SK-N-SH treated with all-trans-retinoic acid at 6 μM for 48 hours (cell line): Measurements from ENCODE around the gene ARSJ.

Source experiments
- ATAC-seq: fragments of 200-7000 bp; cut with Tn5 transposase; 3 replicates; pipeline ENCODE4 v1.9.1; 2020; ENCODE audit warnings: mild to moderate bottlenecking, moderate library complexity
- BACH2 ChIP-seq: fragments of 250-450 bp; sonication (Bioruptor Pico); IDR thresholded peaks from 2 replicates; pipeline ENCODE4 v1.9.0; 2021; ENCODE audit warnings: mild to moderate bottlenecking, borderline replicate concordance
- CSDC2 ChIP-seq: fragments of 250-450 bp; sonication (Bioruptor Pico); IDR thresholded peaks from 2 replicates; pipeline ENCODE4 v1.5.0; 2020; ENCODE audit warnings: mild to moderate bottlenecking, moderate library complexity
- ESRRG ChIP-seq: fragments of 250-450 bp; sonication (Bioruptor Pico); IDR thresholded peaks from 2 replicates; pipeline ENCODE4 v1.6.1; 2021; ENCODE audit warnings: mild to moderate bottlenecking
- ISL1 ChIP-seq: fragments of 250-450 bp; sonication (Bioruptor Pico); IDR thresholded peaks from 2 replicates; pipeline ENCODE4 v2.1.2; 2022; ENCODE audit warnings: mild to moderate bottlenecking, moderate library complexity
- OSR1 ChIP-seq: fragments of 250-450 bp; sonication (Bioruptor Pico); IDR thresholded peaks from 2 replicates; pipeline ENCODE4 v1.8.0; 2022; ENCODE audit warnings: moderate library complexity, mild to moderate bottlenecking, inconsistent platforms
- PPARA ChIP-seq: fragments of 250-450 bp; sonication (Bioruptor Pico); IDR thresholded peaks from 2 replicates; pipeline ENCODE4 v1.5.0; 2020; ENCODE audit warnings: mild to moderate bottlenecking, borderline replicate concordance
- RARB ChIP-seq: fragments of 250-450 bp; sonication (Bioruptor Pico); IDR thresholded peaks from 2 replicates; pipeline ENCODE4 v1.8.0; 2021; ENCODE audit warnings: mild to moderate bottlenecking, moderate library complexity
- SNAI2 ChIP-seq: fragments of 250-450 bp; sonication (Bioruptor Pico); IDR thresholded peaks from 2 replicates; pipeline ENCODE4 v1.5.0; 2020; ENCODE audit warnings: mild to moderate bottlenecking, moderate library complexity
- TCF4 ChIP-seq: fragments of 250-450 bp; sonication (Bioruptor Pico); IDR thresholded peaks from 2 replicates; pipeline ENCODE4 v1.8.0; 2021; ENCODE audit warnings: mild to moderate bottlenecking, moderate library complexity, borderline replicate concordance
- ZC3H10 ChIP-seq: fragments of 250-450 bp; sonication (Bioruptor Pico); IDR thresholded peaks from 2 replicates; pipeline ENCODE4 v1.5.1; 2021; ENCODE audit warnings: mild to moderate bottlenecking, moderate library complexity
- ZFP3 ChIP-seq: fragments of 250-450 bp; sonication (Bioruptor Pico); IDR thresholded peaks from 2 replicates; pipeline ENCODE4 v1.5.0; 2020; ENCODE audit warnings: mild to moderate bottlenecking, moderate library complexity
- ZFP30 ChIP-seq: fragments of 450-650 bp; formaldehyde crosslinking; IDR thresholded peaks from 2 replicates; pipeline ENCODE4 v1.5.0; 2022; ENCODE audit warnings: mild to moderate bottlenecking, moderate library complexity
- ZNF565 ChIP-seq: fragments of 450-650 bp; formaldehyde crosslinking; conservative IDR thresholded peaks from 2 replicates; pipeline ENCODE4 v1.5.0; 2020; ENCODE audit warnings: low read depth, mild to moderate bottlenecking, moderate library complexity
- ZNF70 ChIP-seq: fragments of 450-650 bp; formaldehyde crosslinking; IDR thresholded peaks from 2 replicates; pipeline ENCODE4 v1.5.0; 2020; ENCODE audit warnings: mild to moderate bottlenecking, moderate library complexity
- ZNF8 ChIP-seq: fragments of 450-650 bp; formaldehyde crosslinking; IDR thresholded peaks from 2 replicates; pipeline ENCODE4 v1.5.0; 2020; ENCODE audit warnings: mild to moderate bottlenecking, moderate library complexity
- TF ChIP-seq, protein P1 (sequence below): fragments of 250-450 bp; sonication (Bioruptor Pico); IDR thresholded peaks from 2 replicates; pipeline ENCODE4 v1.8.0; 2021; ENCODE audit warnings: low read depth, mild to moderate bottlenecking, moderate library complexity, borderline replicate concordance
- TF ChIP-seq, protein P2 (sequence below): fragments of 250-450 bp; sonication (Bioruptor Pico); IDR thresholded peaks from 2 replicates; pipeline ENCODE4 v1.5.0; 2020; ENCODE audit warnings: mild to moderate bottlenecking, moderate library complexity
- TF ChIP-seq, protein P3 (sequence below): fragments of 250-450 bp; sonication (Bioruptor Pico); IDR thresholded peaks from 2 replicates; pipeline ENCODE4 v1.5.1; 2021; ENCODE audit warnings: mild to moderate bottlenecking, moderate library complexity
- TF ChIP-seq, protein P4 (sequence below): fragments of 250-450 bp; sonication (Bioruptor Pico); IDR thresholded peaks from 2 replicates; pipeline ENCODE4 v1.5.1; 2020; ENCODE audit warnings: low read depth, mild to moderate bottlenecking, moderate library complexity
- TF ChIP-seq, protein P5 (sequence below): fragments of 250-450 bp; sonication (Bioruptor Pico); IDR thresholded peaks from 2 replicates; pipeline ENCODE4 v1.8.0; 2020; ENCODE audit warnings: mild to moderate bottlenecking, moderate library complexity, borderline replicate concordance

ARSJ gene

DNA sequence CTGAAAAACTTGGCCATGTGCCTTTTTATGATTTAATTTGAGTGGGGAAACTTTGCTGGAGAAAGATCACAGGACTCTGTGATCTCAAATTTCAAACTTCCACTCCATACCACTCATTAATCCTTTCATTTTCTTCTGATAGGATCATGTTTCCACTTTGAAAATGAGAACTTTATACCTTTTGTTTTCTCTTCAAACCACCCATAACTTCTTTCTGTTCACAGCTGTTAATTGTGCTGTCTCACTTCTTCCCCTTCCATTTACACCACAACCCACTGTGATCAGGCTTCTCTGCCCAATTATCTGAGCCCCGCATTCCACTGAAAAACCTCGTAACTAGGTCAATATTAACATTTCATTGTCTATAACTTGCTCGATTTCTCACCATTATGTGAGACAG lies 47.0 kb upstream of the ARSJ start:
- TF ChIP-seq ISL1 (CRISPR knock-in tag), result no peak
- no peak for TF ChIP-seq ZNF8 (CRISPR knock-in tag)
- TF ChIP-seq, protein P1, sequence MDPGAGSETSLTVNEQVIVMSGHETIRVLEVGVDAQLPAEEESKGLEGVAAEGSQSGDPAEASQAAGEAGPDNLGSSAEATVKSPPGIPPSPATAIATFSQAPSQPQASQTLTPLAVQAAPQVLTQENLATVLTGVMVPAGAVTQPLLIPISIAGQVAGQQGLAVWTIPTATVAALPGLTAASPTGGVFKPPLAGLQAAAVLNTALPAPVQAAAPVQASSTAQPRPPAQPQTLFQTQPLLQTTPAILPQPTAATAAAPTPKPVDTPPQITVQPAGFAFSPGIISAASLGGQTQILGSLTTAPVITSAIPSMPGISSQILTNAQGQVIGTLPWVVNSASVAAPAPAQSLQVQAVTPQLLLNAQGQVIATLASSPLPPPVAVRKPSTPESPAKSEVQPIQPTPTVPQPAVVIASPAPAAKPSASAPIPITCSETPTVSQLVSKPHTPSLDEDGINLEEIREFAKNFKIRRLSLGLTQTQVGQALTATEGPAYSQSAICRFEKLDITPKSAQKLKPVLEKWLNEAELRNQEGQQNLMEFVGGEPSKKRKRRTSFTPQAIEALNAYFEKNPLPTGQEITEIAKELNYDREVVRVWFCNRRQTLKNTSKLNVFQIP (CRISPR knock-in tag), result no peak
- TF ChIP-seq ESRRG, result no peak
- TF ChIP-seq, protein P2, sequence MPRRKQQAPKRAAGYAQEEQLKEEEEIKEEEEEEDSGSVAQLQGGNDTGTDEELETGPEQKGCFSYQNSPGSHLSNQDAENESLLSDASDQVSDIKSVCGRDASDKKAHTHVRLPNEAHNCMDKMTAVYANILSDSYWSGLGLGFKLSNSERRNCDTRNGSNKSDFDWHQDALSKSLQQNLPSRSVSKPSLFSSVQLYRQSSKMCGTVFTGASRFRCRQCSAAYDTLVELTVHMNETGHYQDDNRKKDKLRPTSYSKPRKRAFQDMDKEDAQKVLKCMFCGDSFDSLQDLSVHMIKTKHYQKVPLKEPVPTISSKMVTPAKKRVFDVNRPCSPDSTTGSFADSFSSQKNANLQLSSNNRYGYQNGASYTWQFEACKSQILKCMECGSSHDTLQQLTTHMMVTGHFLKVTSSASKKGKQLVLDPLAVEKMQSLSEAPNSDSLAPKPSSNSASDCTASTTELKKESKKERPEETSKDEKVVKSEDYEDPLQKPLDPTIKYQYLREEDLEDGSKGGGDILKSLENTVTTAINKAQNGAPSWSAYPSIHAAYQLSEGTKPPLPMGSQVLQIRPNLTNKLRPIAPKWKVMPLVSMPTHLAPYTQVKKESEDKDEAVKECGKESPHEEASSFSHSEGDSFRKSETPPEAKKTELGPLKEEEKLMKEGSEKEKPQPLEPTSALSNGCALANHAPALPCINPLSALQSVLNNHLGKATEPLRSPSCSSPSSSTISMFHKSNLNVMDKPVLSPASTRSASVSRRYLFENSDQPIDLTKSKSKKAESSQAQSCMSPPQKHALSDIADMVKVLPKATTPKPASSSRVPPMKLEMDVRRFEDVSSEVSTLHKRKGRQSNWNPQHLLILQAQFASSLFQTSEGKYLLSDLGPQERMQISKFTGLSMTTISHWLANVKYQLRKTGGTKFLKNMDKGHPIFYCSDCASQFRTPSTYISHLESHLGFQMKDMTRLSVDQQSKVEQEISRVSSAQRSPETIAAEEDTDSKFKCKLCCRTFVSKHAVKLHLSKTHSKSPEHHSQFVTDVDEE (CRISPR knock-in tag), result no peak
- TF ChIP-seq ZC3H10 (CRISPR knock-in tag), result 0 out of 2 replicates have a peak, but pooled peaks have one; percentile 9
- no peak for TF ChIP-seq OSR1 (CRISPR knock-in tag)
- no peak for TF ChIP-seq ZNF565 (CRISPR knock-in tag)
- ATAC-seq, result no peak; the same call in 2 of the 3 replicates

DNA sequence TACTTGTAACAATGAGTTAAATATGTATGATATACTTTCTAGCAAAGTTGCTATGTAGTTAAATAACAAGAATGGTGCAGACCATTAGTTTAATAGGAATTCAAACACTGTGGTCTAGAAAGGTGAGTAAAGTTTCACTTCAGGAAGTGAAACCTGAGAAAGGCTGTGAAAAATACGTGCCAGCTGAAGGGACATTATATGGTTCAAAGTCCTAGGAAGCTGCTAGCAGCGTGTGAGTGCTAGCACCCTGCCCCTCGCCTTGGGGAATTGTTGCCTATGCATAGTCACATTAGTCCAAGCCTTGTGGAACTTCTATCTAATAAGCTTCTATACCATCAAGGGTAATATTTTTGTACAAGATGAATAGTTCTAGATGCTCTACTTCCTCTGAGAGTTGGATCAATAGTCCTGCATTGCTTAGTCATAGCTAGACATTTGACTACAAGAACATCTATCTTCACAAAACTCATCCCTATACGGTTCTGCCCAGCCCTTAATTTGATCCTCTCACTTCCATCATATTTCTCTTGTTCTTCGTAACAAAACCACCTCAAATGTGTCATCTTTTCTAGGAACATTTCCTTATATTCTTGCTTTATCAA lies 45.8 kb upstream of the ARSJ start:
- no peak for ATAC-seq
- TF ChIP-seq BACH2 (CRISPR knock-in tag), result no peak
- TF ChIP-seq ISL1 (CRISPR knock-in tag), result no peak
- no peak for TF ChIP-seq OSR1 (CRISPR knock-in tag)
- no peak for TF ChIP-seq SNAI2 (CRISPR knock-in tag)
- no peak for TF ChIP-seq ZFP3
- no peak for TF ChIP-seq ZNF8 (CRISPR knock-in tag)
- TF ChIP-seq PPARA, result no peak
- no peak for TF ChIP-seq ZNF70 (CRISPR knock-in tag)
- TF ChIP-seq, protein P3, sequence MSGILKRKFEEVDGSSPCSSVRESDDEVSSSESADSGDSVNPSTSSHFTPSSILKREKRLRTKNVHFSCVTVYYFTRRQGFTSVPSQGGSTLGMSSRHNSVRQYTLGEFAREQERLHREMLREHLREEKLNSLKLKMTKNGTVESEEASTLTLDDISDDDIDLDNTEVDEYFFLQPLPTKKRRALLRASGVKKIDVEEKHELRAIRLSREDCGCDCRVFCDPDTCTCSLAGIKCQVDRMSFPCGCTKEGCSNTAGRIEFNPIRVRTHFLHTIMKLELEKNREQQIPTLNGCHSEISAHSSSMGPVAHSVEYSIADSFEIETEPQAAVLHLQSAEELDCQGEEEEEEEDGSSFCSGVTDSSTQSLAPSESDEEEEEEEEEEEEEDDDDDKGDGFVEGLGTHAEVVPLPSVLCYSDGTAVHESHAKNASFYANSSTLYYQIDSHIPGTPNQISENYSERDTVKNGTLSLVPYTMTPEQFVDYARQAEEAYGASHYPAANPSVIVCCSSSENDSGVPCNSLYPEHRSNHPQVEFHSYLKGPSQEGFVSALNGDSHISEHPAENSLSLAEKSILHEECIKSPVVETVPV, result no peak
- no peak for TF ChIP-seq ZNF565 (CRISPR knock-in tag)
- TF ChIP-seq ZFP30 (CRISPR knock-in tag), result no peak
- TF ChIP-seq, protein P4, sequence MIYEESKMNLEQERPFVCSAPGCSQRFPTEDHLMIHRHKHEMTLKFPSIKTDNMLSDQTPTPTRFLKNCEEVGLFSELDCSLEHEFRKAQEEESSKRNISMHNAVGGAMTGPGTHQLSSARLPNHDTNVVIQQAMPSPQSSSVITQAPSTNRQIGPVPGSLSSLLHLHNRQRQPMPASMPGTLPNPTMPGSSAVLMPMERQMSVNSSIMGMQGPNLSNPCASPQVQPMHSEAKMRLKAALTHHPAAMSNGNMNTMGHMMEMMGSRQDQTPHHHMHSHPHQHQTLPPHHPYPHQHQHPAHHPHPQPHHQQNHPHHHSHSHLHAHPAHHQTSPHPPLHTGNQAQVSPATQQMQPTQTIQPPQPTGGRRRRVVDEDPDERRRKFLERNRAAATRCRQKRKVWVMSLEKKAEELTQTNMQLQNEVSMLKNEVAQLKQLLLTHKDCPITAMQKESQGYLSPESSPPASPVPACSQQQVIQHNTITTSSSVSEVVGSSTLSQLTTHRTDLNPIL (CRISPR knock-in tag), result no peak
- TF ChIP-seq RARB (CRISPR knock-in tag), result no peak
- no peak for TF ChIP-seq ZC3H10 (CRISPR knock-in tag)
- TF ChIP-seq CSDC2 (CRISPR knock-in tag), result no peak
- no peak for TF ChIP-seq TCF4 (CRISPR knock-in tag)
- TF ChIP-seq, protein P5, sequence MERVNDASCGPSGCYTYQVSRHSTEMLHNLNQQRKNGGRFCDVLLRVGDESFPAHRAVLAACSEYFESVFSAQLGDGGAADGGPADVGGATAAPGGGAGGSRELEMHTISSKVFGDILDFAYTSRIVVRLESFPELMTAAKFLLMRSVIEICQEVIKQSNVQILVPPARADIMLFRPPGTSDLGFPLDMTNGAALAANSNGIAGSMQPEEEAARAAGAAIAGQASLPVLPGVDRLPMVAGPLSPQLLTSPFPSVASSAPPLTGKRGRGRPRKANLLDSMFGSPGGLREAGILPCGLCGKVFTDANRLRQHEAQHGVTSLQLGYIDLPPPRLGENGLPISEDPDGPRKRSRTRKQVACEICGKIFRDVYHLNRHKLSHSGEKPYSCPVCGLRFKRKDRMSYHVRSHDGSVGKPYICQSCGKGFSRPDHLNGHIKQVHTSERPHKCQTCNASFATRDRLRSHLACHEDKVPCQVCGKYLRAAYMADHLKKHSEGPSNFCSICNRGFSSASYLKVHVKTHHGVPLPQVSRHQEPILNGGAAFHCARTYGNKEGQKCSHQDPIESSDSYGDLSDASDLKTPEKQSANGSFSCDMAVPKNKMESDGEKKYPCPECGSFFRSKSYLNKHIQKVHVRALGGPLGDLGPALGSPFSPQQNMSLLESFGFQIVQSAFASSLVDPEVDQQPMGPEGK (CRISPR knock-in tag), result no peak
- TF ChIP-seq ESRRG, result no peak
- TF ChIP-seq, all 23 proteins: peak for 0

DNA sequence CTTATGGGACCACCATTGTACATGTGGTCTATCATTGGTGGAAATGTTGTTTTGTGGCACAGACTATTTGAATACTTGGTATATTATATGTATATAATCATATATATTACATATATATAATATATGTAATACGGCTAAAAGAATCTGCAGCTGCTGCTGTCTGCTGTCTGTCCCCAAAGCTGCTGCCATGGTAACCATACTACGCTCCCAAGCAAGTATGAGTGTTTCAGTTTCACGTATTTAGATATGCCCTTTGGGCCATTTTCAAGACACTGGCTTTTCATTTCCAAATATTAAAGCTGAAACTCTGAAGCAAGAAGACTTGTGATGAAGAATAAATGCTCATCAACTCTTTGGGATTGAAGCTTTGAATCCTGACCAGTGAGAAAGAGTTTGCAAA lies 42.0 kb upstream of the ARSJ start:
- TF ChIP-seq, protein P3, result no peak
- TF ChIP-seq, protein P2 (CRISPR knock-in tag), result no peak
- TF ChIP-seq ZNF565 (CRISPR knock-in tag) (no peak), SNAI2 (CRISPR knock-in tag) (no peak), ZFP3 (no peak)
- TF ChIP-seq, all 23 proteins: peak for 0
- ATAC-seq, result no peak
